Uterus (tissue), 4 donors: ENCODE data around the gene KCNJ4. TPM values are rescaled to one million over a fixed set of nuclear protein-coding genes. Genes with fewer than 3 reads are reported as not detected.

Experiments used
- DNase-seq, 2 donors: peaks; one replicate each; pipeline ENCODE4 v3.0.0-alpha.2; 2019 to 2020
- H3K27ac ChIP-seq, 2 donors: fragments of 200-600 bp; sonication (generic); 1 replicate in 1 of 2; 2 replicates in 1 of 2; pipeline ENCODE4 v1.5.1; 2016 to 2018
- H3K27me3 ChIP-seq, 2 donors: fragments of 200-600 bp; sonication (generic); one replicate each; pipeline ENCODE4 v1.5.1; 2018 to 2019; ENCODE audit warnings: control low read depth in 1 of 2
- H3K36me3 ChIP-seq, 2 donors: fragments of 200-600 bp; sonication (generic); one replicate each; pipeline ENCODE4 v1.5.1; 2019; ENCODE audit warnings: control low read depth in 1 of 2
- H3K4me1 ChIP-seq, 2 donors: fragments of 200-600 bp; sonication (generic); one replicate each; pipeline ENCODE4 v1.5.1; 2018 to 2019; ENCODE audit warnings: control low read depth in 1 of 2
- H3K4me3 ChIP-seq, 2 donors: fragments of 200-600 bp; sonication (generic); 1 replicate in 1 of 2; 2 replicates in 1 of 2; pipeline ENCODE4 v1.5.1; 2018 to 2019; ENCODE audit warnings: mild to moderate bottlenecking in 1 of 2
- H3K9me3 ChIP-seq, 2 donors: fragments of 200-600 bp; sonication (generic); one replicate each; pipeline ENCODE4 v1.5.1; 2019; ENCODE audit warnings: control low read depth in 1 of 2
- POLR2A ChIP-seq, 2 donors: fragments of 450-650 bp; IDR thresholded peaks; one replicate each; pipeline ENCODE4 v1.6.1; 2016; ENCODE audit warnings: antibody characterized with exemption in 2 of 2, mild to moderate bottlenecking in 1 of 2, moderate library complexity in 1 of 2
- intact Hi-C: fragments of 100-400 bp; cut with DNase I; formaldehyde crosslinking; loops from one replicate; pipeline ENCODE4 v1.15.1; 2023; ENCODE audit warnings: low total_unique reads
- total RNA-seq, 4 donors: library from RNA; depleted of rRNA in 3 of 4; stranded (reverse); fragments of >200 nt in 3 of 4; gene quantifications; one replicate each; pipeline versions ENCODE4 v1.1.0 to v1.2.4, GENCODE V29; 2014 to 2023
- TF ChIP-seq, protein P1 (sequence below), 4 experiments: fragments of 200-600 bp in 2 of 4; fragments of 450-650 bp in 2 of 4; sonication (generic) in 2 of 4; IDR thresholded peaks; one replicate each; pipeline ENCODE4 v1.5.1; 2016 to 2019; ENCODE audit warnings: antibody characterized with exemption in 4 of 4, mild to moderate bottlenecking in 2 of 4, moderate library complexity in 1 of 4
- donor health status: DM: yes; HTN: yes; CAD: no.

KCNJ4 gene
- total RNA-seq, 4 donors from 2014 or later: 0.21 to 1.1 TPM; not detected in 2

GRCh38 chr22:38448945-38449745, 5.9 kb downstream of the KCNJ4 start:
- Histone ChIP-seq H3K36me3 (no peaks in the 10 kb centered on the region), H3K4me3 (no peak overlapping the region), H3K9me3 (no peaks in the 10 kb centered on the region), H3K27ac (no peak overlapping the region), H3K4me1 (no peaks in the 10 kb centered on the region), H3K27me3 (peaks cover 0 to 2% of the 10 kb centered on the region in 2 donors)
- intact Hi-C loops: no loop called here
- no peak for DNase-seq
- no peak for TF ChIP-seq POLR2A (IDR thresholded peaks at IDR 0.05)
- TF ChIP-seq, protein P1, sequence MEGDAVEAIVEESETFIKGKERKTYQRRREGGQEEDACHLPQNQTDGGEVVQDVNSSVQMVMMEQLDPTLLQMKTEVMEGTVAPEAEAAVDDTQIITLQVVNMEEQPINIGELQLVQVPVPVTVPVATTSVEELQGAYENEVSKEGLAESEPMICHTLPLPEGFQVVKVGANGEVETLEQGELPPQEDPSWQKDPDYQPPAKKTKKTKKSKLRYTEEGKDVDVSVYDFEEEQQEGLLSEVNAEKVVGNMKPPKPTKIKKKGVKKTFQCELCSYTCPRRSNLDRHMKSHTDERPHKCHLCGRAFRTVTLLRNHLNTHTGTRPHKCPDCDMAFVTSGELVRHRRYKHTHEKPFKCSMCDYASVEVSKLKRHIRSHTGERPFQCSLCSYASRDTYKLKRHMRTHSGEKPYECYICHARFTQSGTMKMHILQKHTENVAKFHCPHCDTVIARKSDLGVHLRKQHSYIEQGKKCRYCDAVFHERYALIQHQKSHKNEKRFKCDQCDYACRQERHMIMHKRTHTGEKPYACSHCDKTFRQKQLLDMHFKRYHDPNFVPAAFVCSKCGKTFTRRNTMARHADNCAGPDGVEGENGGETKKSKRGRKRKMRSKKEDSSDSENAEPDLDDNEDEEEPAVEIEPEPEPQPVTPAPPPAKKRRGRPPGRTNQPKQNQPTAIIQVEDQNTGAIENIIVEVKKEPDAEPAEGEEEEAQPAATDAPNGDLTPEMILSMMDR (IDR thresholded peaks at IDR 0.05): no peak

DNA sequence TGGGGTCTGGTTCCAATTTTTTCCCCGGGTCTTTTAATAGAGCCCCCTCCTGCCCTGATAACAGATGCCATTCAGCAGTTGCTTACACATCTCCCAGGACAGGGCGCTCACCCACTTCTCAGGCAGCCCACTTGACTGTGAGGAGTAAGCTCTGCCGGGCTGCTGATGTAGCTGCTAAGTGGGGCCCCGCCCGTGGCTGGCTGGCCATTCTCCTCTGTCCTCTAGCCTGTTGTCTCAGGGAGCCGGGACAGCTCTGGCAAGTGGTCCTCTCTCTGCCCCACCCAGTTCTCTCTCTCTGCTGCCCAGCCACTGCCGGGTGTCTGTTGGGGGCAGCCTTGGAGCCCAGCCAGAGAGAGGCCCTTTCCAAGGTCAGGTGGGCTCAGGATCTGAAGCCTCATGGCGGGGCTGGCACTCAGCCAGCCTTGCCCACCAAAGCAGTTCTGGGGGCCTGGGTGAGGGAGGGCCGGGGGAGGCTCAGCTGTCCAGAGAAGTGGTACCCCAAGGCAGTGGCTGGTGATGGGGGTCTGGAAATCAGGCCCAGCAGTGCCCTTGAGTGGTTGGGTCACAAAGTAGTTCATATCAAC, 8.9 kb downstream of the KCNJ4 start:
- no peak for TF ChIP-seq POLR2A (IDR thresholded peaks at IDR 0.05)
- TF ChIP-seq, protein P1 (IDR thresholded peaks at IDR 0.05): no peak
- Histone ChIP-seq H3K27me3 (no peaks in the 10 kb centered on the region), H3K9me3 (no peaks in the 10 kb centered on the region), H3K36me3 (no peaks in the 10 kb centered on the region), H3K27ac (no peak overlapping the region), H3K4me3 (no peak overlapping the region), H3K4me1 (no peaks in the 10 kb centered on the region)
- no peak for DNase-seq
- intact Hi-C loops: no loop called here

DNA sequence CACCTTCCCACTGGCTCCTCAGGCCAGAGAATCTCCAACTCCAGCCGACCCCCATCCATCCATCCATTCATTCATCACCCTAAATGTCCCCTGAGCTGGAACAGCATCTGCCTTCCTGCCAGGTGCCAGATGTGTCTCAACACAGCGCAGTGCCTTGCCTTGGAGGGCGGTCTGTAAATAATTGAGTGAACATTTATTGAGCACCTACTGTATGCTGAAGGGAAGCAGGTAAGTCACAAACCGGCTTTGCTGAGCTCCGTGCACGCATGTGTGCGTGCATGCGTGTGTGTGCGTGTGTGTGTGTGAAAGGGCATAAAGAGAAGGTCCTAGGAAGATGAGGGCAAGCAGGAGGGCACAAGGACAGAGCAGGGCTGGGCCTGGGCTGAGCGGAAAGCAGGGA, 10.2 kb downstream of the KCNJ4 start:
- intact Hi-C loops: no loop called here
- Histone ChIP-seq H3K27ac (no peak overlapping the region), H3K4me1 (no peaks in the 10 kb centered on the region), H3K4me3 (no peak overlapping the region), H3K9me3 (no peaks in the 10 kb centered on the region), H3K27me3 (no peaks in the 10 kb centered on the region), H3K36me3 (no peaks in the 10 kb centered on the region)
- TF ChIP-seq, protein P1 (IDR thresholded peaks at IDR 0.05): no peak
- TF ChIP-seq POLR2A (IDR thresholded peaks at IDR 0.05): no peak
- no peak for DNase-seq

- intact Hi-C loops: no loop called here
- DNase-seq: no peak
- H3K9me3 ChIP-seq: no peaks in the 10 kb centered on the region
- no peaks in the 10 kb centered on the region for H3K4me1 ChIP-seq
- no peak overlapping the region for H3K27ac ChIP-seq
- TF ChIP-seq, protein P1 (IDR thresholded peaks at IDR 0.05): no peak
- TF ChIP-seq POLR2A (IDR thresholded peaks at IDR 0.05): no peak
- no peaks in the 10 kb centered on the region for H3K27me3 ChIP-seq
- H3K36me3 ChIP-seq: no peaks in the 10 kb centered on the region
- H3K4me3 ChIP-seq: no peak overlapping the region
These were observed 11.1 kb downstream of the KCNJ4 start for GRCh38 chr22:38443628-38444521.
